ENCODE results near the gene GLI2.

GLI2 gene

GRCh38 chr2:120758181-120759144, 22.8 kb downstream of the GLI2 start:
- peak; percentile 88 for DNase-seq (ENCODE audit: low spot score)

GRCh38 chr2:120759543-120760331, 24.1 kb downstream of the GLI2 start:
- no peak for DNase-seq (ENCODE audit: low spot score)

GRCh38 chr2:120760446-120761135, 24.9 kb downstream of the GLI2 start:
- DNase-seq (ENCODE audit: low spot score): no peak

DNA sequence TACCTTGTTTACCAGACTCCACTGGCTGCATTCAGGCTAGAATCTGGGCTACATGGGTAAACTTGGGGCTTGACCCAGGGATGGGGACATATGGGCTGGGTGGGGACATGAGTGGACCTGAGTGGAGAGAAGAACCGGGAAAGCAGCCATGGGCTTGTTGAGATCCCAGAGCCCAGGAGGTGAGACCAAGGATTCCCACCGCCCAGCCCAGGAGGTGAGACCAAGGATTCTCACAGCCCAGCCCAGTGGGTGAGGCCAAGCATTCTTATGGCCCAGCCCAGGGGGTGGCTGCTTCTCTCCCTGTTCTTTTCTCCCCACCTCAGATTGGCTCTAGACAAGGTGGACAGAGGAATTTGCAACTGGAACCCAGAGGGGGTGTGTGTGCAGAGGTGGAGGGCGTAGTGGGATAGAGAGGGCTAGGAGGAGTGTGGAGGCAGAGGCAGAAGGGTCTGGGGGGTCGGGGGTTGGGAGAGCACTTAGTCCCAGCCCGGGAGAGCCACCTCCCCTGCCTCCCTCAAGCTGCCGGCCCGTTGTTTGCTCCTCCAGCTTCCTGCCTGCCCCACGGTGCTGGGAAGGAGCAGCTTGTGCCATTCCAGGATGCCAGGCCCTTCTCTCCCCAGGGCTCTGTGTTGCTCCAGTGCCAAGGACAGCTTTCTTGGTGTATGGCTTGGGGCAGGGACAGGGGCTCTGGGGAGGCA, 25.6 kb downstream of the GLI2 start:
- DNase-seq (ENCODE audit: low spot score): no peak

DNA sequence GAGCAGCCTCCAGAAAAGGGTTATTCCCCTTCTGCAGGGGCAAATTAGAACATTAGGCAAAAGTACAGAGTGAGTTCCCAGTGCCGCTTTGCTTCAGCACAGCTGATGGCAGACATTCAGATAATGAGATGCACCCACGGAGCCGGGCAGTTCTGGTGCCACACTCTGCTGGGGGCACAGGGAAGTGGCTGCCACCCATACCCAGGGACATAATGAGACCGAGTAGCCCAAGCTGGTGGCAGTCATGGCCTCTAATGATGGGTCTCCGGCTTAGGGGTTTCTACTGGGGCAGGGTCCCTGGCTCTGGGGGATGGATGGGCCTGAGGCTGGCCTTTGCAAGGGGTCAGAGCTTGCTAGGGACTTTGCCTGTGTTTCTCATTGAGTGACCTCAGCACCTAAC, 26.2 kb downstream of the GLI2 start:
- no peak for DNase-seq (ENCODE audit: low spot score)

DNA sequence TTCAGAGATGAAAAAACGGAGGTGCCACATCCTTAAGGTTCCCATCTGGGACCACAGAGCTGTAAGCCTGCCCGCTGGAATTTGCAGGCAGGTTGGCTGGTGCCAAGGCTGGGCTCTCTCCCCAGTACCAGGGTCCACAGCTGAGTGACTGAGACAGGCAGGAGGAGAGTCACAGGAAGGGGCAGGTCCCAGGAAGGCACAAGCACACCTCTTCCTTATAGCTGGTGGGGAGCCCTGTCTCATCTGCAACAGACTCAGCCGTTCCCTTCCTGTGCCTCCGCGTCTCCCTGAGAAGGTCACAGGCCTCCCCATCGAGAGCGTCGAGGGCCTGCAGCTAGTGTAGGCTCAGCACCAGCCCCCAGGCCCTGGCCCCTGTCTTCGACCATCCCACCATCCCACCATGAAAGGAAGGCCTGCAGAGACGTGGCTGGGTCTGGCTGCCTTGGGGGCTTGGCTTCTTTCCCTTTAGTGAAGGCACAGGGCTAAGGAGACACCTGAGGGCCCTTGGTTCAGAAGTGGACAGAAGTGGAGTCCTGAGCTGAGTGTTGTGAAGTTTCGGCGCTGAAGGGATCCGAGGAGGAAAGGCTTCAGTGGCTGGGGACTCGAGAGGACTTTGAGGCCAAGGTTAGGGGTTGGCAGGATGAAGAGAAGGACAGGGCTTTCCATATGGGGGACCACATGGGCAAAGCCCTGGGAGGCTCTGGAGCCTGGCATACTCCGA, 26.8 kb downstream of the GLI2 start:
- DNase-seq (ENCODE audit: low spot score): no peak

GRCh38 chr2:120763508-120763907, 27.8 kb downstream of the GLI2 start:
- no peak for DNase-seq (ENCODE audit: low spot score)

GRCh38 chr2:120763931-120764330, 28.3 kb downstream of the GLI2 start:
- no peak for DNase-seq (ENCODE audit: low spot score)

- DNase-seq (ENCODE audit: low spot score): no peak
Measured at GRCh38 chr2:120764492-120764891, 28.8 kb downstream of the GLI2 start.

DNA sequence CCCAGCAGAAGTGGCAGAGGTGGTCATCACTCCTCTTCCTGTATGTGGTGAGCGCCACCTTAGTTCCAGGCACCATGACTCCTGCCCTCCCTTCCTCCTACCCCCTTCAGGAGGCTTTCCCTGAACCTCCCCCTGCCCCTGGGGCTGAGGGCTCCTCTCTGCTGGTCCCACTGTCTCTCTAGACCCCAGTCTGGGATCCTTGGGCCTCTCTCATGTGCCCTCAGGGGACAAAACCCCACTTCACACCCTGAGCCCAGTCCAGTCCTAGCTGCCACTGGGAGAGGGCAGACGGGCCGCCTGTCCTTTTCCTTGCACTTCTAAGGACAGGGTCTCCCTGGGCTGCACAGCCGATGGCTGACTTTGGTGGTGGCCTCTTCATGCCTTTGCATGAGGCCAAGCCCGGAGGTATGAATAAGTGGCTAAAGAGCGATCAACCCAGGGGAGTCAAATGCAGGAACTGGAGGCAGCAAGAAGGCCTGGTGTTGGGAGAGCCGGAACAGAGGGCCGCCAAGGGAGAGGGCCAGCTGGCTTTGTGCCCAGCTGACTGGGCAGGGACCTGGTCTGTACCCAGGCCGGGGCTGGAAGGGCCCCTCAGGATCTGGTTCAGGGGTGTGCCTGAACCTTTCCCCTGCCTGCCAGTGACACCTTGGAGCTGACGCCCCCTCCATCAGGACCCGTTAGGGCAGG, 29.5 kb downstream of the GLI2 start:
- DNase-seq (ENCODE audit: low spot score): no peak

GRCh38 chr2:120765678-120766469, 30.2 kb downstream of the GLI2 start:
- DNase-seq (ENCODE audit: low spot score): no peak

DNA sequence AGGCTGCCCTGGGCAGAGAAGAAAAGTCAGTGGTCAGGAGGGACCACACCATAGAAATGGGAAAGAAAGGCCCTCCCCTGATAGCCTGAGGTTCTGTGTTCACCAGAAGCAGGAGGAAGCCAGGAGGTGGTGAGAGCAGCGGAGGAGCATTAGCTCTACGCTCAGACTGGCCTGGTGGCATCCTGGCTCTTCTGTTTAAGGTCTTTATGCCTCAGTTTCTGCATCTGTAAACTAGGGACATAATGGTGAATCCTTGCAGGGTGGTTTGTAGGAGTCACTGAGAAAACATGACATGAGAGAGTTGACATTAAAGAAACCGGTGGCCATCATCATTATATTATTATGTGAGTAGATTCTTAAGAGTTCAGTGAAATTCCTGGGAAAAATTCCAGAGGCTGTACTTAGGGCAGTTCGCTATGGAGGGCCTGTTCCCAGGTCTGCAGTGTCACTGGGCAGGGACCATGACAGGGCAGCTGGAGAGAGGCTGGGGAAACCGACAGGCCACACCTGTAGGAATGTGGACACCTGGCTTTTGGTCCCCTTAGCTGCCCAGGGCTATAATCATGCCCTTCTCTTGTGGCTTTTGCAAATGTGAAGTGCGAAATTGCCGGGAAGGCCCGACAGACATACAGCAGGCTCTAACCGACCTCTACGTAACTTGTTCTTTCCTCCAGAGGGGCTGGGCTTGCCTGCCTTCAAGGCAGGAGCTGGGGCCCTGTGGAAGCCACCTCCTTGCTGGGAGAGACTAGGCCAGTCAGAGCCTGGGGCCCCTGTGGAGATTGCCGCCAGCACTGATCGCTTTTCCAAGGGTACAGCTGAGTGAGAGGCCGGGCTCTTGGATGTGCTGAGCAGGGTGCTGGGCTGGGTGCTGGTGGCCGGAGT, 31.0 kb downstream of the GLI2 start:
- no peak for DNase-seq (ENCODE audit: low spot score)

- no peak for DNase-seq (ENCODE audit: low spot score)
Measured at GRCh38 chr2:120767486-120768005, 31.9 kb downstream of the GLI2 start.

DNA sequence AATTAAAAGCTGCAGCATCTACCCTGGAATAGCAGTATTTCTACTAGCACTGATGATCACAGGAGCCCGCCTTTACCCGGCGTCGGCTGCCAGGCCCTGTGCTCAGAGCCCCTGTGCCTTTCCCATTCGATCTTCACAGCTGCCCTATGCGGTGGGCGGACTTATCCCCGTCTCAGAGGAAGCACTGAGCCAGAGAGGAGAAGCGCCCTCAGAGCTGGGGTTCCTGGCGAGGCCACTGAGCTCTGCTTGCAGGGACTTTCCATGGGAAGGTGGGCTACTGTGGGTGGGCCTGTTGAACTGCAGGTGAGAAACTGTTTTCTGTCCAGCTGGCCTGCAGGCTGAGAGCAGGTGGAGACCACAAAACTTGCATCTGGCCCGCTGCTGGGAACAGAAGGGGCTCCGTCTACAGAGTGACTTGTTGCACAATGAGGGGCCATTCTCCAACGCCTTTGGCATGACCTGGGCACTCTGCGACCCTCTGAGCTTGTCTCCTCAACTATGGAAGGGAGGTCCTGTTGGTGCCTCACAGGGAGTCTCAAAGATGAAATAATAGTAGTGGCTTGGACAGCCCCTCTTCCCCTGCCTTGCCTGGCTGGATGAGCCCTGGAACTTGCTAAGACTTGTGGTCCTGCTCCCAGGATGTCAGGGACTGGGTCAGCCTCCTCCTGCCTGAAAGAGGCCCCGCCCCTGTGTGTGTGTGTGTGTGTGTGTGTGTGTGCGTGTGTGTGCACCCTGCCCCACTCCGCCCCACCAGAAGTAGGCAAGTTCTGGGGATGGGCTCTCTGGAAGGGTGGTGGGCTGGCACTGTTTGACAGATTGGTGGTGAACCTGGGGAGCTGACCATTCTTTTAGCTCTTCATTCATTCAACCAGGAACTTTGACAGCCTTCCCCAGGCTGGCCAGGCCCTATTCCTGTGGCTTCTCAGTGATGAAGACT, 32.7 kb downstream of the GLI2 start:
- DNase-seq (ENCODE audit: low spot score): no peak

DNA sequence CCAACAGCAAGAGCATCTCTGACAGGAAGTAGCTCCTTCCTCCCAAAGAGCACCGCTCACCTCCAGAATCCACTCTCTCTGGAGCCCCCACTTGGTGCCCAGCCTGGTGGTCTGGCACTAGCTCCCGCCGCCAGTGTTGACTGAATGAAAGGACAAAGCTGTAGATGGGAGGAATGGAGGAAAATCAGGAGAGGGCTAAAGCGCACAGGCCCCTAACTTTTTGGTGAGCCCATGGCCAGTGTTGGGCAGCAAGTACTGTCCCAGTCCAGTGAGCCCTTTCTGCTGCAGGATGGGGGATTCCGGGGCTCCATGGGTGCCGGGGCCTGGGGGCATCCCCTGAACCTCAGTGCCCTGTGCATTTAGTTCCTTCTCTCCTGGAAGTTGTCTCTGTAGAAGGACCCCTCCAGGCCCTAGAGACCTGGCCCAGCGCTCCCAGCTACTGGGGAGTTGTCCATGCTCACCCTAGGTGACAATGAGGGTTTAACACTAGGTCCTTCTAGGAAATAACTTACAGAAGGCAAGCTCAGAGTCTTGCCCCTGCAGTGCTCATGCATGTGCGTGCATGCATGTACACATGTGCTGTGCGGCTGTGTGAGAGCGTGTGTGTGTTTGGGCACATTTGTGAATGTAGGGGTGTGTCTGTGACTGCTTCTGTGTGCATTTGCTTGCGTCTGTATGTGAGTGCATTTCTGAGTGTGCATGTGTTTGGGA, 33.6 kb downstream of the GLI2 start:
- DNase-seq (ENCODE audit: low spot score): no peak

GRCh38 chr2:120769787-120770120, 34.1 kb downstream of the GLI2 start:
- no peak for DNase-seq (ENCODE audit: low spot score)

- no peak for DNase-seq (ENCODE audit: low spot score)
Measured at GRCh38 chr2:120770176-120770575, 34.5 kb downstream of the GLI2 start.
